Upper lobe of left lung (tissue), 6 donors: ENCODE data around the gene ABCB11. TPM values are rescaled to one million over a fixed set of nuclear protein-coding genes. Genes with fewer than 3 reads are reported as not detected.

Experiments
- ATAC-seq, 2 donors: fragments of 200-7000 bp; cut with Tn5 transposase; one replicate each; pipeline ENCODE4 v1.9.1; 2022; ENCODE audit warnings: mild to moderate bottlenecking in 2 of 2, moderate library complexity in 2 of 2; ENCODE audit not compliant: low FRiP score in 2 of 2
- DNase-seq, 2 donors: peaks; one replicate each; pipeline ENCODE4 v3.0.0-alpha.2; 2019 to 2020
- H3K27ac ChIP-seq, 4 donors: fragments of 200-600 bp; sonication (generic); one replicate each; pipeline ENCODE4 v1.5.1; 2016 to 2019
- H3K27me3 ChIP-seq, 4 donors: fragments of 200-600 bp; sonication (generic); one replicate each; pipeline ENCODE4 v1.5.1; 2017 to 2019
- H3K36me3 ChIP-seq, 4 donors: fragments of 200-600 bp; sonication (generic); one replicate each; pipeline ENCODE4 v1.5.1; 2016 to 2019
- H3K4me1 ChIP-seq, 4 donors: fragments of 200-600 bp; sonication (generic); one replicate each; pipeline ENCODE4 v1.5.1; 2018 to 2019
- H3K4me3 ChIP-seq, 4 donors: fragments of 200-600 bp; sonication (generic); one replicate each; pipeline ENCODE4 v1.5.1; 2017 to 2019; ENCODE audit warnings: mild to moderate bottlenecking in 2 of 4, moderate library complexity in 1 of 4
- H3K9me3 ChIP-seq, 4 donors: fragments of 200-600 bp; sonication (generic); one replicate each; pipeline ENCODE4 v1.5.1; 2018 to 2019
- EP300 ChIP-seq, 4 donors: sonication (generic); formaldehyde crosslinking; IDR thresholded peaks; one replicate each; pipeline ENCODE4 v1.5.1; 2017; ENCODE audit warnings: antibody characterized with exemption in 4 of 4, control low read depth in 2 of 4
- POLR2A ChIP-seq, 4 donors: fragments of 450-650 bp; IDR thresholded peaks; one replicate each; pipeline ENCODE4 v1.5.1; 2016 to 2017; ENCODE audit warnings: antibody characterized with exemption in 4 of 4, mild to moderate bottlenecking in 2 of 4
- POLR2AphosphoS5 ChIP-seq, 2 donors: sonication (generic); formaldehyde crosslinking; IDR thresholded peaks; one replicate each; pipeline ENCODE4 v1.5.1; 2017; ENCODE audit warnings: antibody characterized with exemption in 2 of 2
- WGBS, 2 donors: methylation state at CpG; one replicate each; pipeline ENCODE4 v1.1.5; 2017 to 2018; 5-methylcytosine and 5-hydroxymethylcytosine counted together
- total RNA-seq, 6 donors: library from RNA; depleted of rRNA in 4 of 6; stranded (reverse); fragments of >200 nt in 4 of 6; gene quantifications; one replicate each; pipeline versions ENCODE4 v1.1.0 to v1.2.1, GENCODE V29; 2016 to 2021
- TF ChIP-seq, protein P1 (sequence below), 6 experiments: fragments of 450-650 bp in 4 of 6; fragments of 200-600 bp in 2 of 6; sonication (generic) in 2 of 6; IDR thresholded peaks; one replicate each; pipeline ENCODE4 v1.5.1; 2016 to 2019; ENCODE audit warnings: antibody characterized with exemption in 6 of 6
- donor health status: DM: no; HTN: no; CAD: no; lungs with moderate emphysema.
- donor health status: DM: no; HTN: yes; CAD: no; lungs with severe emphysema.

ABCB11 gene
- total RNA-seq, 6 donors from 2014 or later: 0.03 to 3.6 TPM; not detected in 4

DNA sequence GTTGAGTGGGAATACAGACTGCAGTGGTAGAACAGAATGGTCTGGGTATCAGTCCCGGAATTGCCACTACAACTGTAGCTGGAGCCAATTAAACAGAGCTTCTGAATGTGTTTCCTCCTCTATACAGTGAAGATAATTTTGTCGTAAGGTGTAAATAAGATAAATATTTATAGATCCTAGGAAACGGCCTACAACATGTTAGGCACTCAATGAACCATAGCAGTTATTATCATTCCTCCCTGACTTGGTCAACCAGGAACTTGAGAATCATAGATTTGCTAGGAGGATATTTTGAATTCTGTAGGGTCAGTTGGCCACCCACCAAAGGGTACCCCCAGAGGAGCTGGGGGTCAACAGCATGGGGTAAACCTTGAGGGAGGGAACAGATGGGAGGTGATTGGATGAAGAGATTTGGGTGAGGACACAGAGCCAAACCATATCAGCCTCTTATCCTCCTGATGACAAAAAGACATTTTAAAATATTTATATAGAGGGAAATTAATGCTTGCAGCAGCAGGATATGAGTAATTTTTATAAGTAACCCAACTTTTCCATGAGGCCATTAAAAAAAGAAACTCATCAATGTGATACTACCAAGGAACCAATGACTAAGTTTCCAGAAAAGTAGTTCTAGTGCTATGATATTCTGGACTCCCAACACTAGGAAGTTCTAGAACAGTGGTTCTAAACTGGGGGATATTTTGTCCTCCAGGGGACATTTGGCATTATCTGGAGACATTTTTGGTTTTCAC lies 42.3 kb upstream of the ABCB11 start:
- DNase-seq (no peak), ATAC-seq (no peak)
- Histone ChIP-seq H3K27ac (peak overlapping the region in 3 of 4 donors; percentile 4 to 76 (median 32)), H3K9me3 (no peaks in the 10 kb centered on the region), H3K4me3 (no peak overlapping the region), H3K36me3 (no peaks in the 10 kb centered on the region), H3K4me1 (peaks cover 0 to 4% (median 0%) of the 10 kb centered on the region in 4 donors), H3K27me3 (no peaks in the 10 kb centered on the region)
- TF ChIP-seq POLR2AphosphoS5 (IDR thresholded peaks at IDR 0.05): no peak
- TF ChIP-seq EP300 (IDR thresholded peaks at IDR 0.05): no peak
- TF ChIP-seq, protein P1, sequence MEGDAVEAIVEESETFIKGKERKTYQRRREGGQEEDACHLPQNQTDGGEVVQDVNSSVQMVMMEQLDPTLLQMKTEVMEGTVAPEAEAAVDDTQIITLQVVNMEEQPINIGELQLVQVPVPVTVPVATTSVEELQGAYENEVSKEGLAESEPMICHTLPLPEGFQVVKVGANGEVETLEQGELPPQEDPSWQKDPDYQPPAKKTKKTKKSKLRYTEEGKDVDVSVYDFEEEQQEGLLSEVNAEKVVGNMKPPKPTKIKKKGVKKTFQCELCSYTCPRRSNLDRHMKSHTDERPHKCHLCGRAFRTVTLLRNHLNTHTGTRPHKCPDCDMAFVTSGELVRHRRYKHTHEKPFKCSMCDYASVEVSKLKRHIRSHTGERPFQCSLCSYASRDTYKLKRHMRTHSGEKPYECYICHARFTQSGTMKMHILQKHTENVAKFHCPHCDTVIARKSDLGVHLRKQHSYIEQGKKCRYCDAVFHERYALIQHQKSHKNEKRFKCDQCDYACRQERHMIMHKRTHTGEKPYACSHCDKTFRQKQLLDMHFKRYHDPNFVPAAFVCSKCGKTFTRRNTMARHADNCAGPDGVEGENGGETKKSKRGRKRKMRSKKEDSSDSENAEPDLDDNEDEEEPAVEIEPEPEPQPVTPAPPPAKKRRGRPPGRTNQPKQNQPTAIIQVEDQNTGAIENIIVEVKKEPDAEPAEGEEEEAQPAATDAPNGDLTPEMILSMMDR (IDR thresholded peaks at IDR 0.05): no peak
- TF ChIP-seq POLR2A (IDR thresholded peaks at IDR 0.05): no peak
- WGBS, 2 donors: 78 to 84% methylated on average over 3 of the region's 3 CpGs

DNA sequence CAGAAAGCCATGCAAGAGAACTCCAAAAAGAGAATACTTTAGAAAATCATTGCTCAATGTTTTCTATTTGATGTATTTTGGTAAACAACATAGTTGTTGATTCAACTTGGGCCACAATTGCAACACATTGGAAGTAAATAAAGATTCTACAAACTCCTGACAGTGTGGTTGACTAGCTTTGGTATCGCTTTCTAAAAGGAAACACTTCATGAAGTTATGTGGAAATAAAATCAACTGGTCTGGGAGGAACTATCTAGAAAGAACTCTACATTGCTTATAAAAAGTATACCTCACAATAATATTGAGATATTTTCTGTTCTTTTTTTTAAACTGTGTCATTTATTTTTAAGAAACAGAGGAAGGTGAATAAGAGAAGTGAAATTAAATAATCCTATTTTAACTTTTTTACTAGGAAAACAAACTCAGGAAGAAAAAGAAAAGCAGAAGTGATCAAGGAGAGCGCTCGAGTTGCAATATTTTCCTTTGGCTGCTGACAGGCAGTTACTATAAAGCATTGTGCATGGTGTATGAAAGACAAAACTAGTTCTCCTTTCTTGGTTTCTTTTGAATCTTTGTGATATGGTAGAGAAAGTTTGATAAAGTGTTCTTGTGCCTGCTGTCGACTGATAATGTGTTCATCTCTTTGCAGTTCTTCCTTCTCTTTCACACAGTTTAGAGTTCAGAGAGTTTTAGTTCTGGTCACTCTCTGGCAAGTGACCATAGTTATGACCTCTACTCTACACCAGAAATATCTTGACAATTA lies 41.2 kb upstream of the ABCB11 start:
- H3K4me3 ChIP-seq: no peak overlapping the region
- H3K27me3 ChIP-seq: no peaks in the 10 kb centered on the region
- ATAC-seq (peak; percentile 57 to 86), DNase-seq (no peak)
- no peaks in the 10 kb centered on the region for H3K36me3 ChIP-seq
- peak in 1 of 4 donors; percentile 36 for TF ChIP-seq EP300 (IDR thresholded peaks at IDR 0.05)
- TF ChIP-seq POLR2A (IDR thresholded peaks at IDR 0.05): no peak
- peak overlapping the region in 3 of 4 donors; percentile 4 to 76 (median 43) for H3K27ac ChIP-seq
- H3K9me3 ChIP-seq: no peaks in the 10 kb centered on the region
- peaks cover 0 to 4% (median 0%) of the 10 kb centered on the region in 4 donors for H3K4me1 ChIP-seq
- 56 to 57% methylated on average over 4 of the region's 4 CpGs for WGBS, 2 donors

DNA sequence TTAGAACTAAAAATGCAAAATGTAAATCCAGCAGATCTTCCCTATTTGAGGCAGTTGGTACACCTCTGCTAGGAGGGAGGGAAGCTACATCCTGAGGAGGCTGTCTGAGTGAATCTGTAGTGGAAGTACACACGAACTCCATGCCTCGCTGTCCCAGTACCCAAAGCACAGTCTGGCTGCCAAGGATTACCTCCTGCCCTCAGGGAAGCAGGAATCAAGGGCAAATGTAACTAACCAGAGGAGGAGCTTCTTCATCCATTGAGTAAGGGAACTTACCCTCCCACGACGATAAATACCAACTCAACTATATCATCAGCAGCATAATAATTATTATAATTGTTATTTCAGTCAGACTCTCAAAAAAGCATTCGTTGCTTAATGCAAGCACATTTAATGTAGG lies 40.3 kb upstream of the ABCB11 start:
- TF ChIP-seq EP300 (IDR thresholded peaks at IDR 0.05) (no peak), POLR2AphosphoS5 (IDR thresholded peaks at IDR 0.05) (no peak), POLR2A (IDR thresholded peaks at IDR 0.05) (no peak)
- TF ChIP-seq, protein P1 (IDR thresholded peaks at IDR 0.05): no peak
- Histone ChIP-seq H3K4me1 (peaks cover 0 to 4% (median 0%) of the 10 kb centered on the region in 4 donors), H3K4me3 (no peak overlapping the region), H3K27ac (peak overlapping the region in 2 of 4 donors; percentile 36 to 76), H3K36me3 (no peaks in the 10 kb centered on the region), H3K9me3 (no peaks in the 10 kb centered on the region), H3K27me3 (no peaks in the 10 kb centered on the region)
- DNase-seq (no peak), ATAC-seq (no peak)
- 68% methylated on average over 5 of the region's 5 CpGs for WGBS, 2 donors

DNA sequence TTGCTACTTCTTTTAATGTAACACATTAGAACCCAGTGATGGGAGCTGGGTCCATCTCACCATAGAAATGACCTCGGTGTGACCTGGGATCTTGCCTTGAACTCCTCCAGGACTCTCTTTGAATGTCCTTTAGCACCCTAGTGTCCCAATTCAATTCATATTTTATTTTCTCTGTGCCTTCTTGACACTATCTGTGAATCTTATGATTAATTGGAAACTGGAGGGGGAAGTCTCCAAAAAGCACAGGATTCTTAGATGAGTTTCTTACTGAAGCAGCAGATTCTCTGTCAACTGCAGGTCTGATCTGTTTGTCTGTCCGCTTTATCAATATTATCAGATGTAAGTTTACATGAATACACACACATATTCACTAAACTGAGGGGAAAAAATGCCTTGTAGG lies 38.7 kb upstream of the ABCB11 start:
- Histone ChIP-seq H3K27ac (peak overlapping the region in 2 of 4 donors; percentile 0 to 37), H3K9me3 (no peaks in the 10 kb centered on the region), H3K27me3 (no peaks in the 10 kb centered on the region), H3K4me1 (peaks cover 0 to 4% (median 0%) of the 10 kb centered on the region in 4 donors), H3K36me3 (no peaks in the 10 kb centered on the region), H3K4me3 (peak overlapping the region in 1 of 4 donors; percentile 5)
- DNase-seq (no peak), ATAC-seq (no peak)
- TF ChIP-seq, protein P1 (IDR thresholded peaks at IDR 0.05): no peak
- no peak for TF ChIP-seq POLR2A (IDR thresholded peaks at IDR 0.05)
- TF ChIP-seq POLR2AphosphoS5 (IDR thresholded peaks at IDR 0.05): no peak
- TF ChIP-seq EP300 (IDR thresholded peaks at IDR 0.05): no peak
- WGBS, 2 donors: 95 to 98% methylated on average over 2 of the region's 2 CpGs

DNA sequence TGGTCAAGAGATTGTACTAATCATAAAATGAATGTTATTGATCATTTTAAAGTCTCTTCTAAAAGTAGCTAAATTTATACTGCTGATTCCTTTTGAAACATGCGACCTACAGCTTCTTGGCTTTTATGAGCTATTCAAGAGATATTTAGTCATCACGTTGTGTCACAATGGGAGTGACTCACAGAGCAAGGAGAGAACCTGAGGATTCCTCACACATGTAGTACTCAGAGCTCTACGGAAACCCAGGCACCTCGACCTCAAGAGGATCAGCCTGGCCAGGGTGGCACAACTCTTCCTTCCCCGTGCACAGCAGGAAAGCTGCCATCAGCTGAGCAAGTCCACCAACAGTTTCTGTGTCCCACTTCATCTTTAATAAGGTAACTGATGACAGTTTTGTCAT lies 38.2 kb upstream of the ABCB11 start, which contains the start of gene DHRS9:
DHRS9 (plus strand) TSS at position 223 of the 400 bp plus-strand sequence. CDS start 12,019 bp downstream, outside the sequence.
- ATAC-seq (peak in 1 of 2 donors; percentile 49), DNase-seq (peak in 1 of 2 donors; percentile 74)
- peak in 1 of 4 donors; percentile 26 for TF ChIP-seq POLR2A (IDR thresholded peaks at IDR 0.05)
- TF ChIP-seq, protein P1 (IDR thresholded peaks at IDR 0.05): no peak
- 59 to 66% methylated on average over 5 of the region's 5 CpGs for WGBS, 2 donors
- Histone ChIP-seq H3K36me3 (no peaks in the 10 kb centered on the region), H3K27me3 (no peaks in the 10 kb centered on the region), H3K27ac (peak within 1 kb of the TSS in 2 of 4 donors; percentile 0 to 37), H3K9me3 (no peaks in the 10 kb centered on the region), H3K4me3 (peak within 1 kb of the TSS in 1 of 4 donors; percentile 5), H3K4me1 (peaks cover 0 to 4% (median 0%) of the 10 kb centered on the region in 4 donors)
